ENCODE data around the gene PRR23A. TPM values are rescaled to one million over a fixed set of nuclear protein-coding genes. Genes with fewer than 3 reads are reported as not detected.

The PRR23A gene
- total and polyA plus RNA-seq, 2 of the 8 experiments (the other 6 are each of a cell fraction or from before 2014, with no cell fraction given) = not detected

- Histone ChIP-seq H2AFZ (ENCODE audit: low read length) (no peak overlapping the region), H3K27ac (ENCODE audit: low read depth, low read length) (no peak overlapping the region), H3K23ac (ENCODE audit: insufficient read length) (no peak overlapping the region), H3K36me3 (ENCODE audit: control insufficient read depth in 2 of 4, insufficient read depth in 4 of 4, low read length in 3 of 4) (no peaks in the 10 kb centered on the region), H2BK15ac (ENCODE audit: low read length) (no peak overlapping the region), H3K9me3 (ENCODE audit: insufficient read depth in 2 of 2, low read depth in 1 of 2, low read length in 1 of 2) (no peaks in the 10 kb centered on the region), H4K5ac (ENCODE audit: insufficient read length, low read depth, low read length) (no peak overlapping the region), H2BK20ac (ENCODE audit: low read length) (no peak overlapping the region), H3K4me3 (ENCODE audit: extremely low read depth in 1 of 4, insufficient read depth in 2 of 4, low read depth in 3 of 4, low read length in 4 of 4) (no peak overlapping the region), H3K9ac (replicated peaks in 1 of 4; ENCODE audit: extremely low read depth in 1 of 4, low read depth in 3 of 4, low read length in 3 of 4) (no peak overlapping the region; a peak in 1 of 7 replicates), H4K91ac (replicated peaks; ENCODE audit: insufficient read length, low read length) (no peak overlapping the region), H2BK120ac (replicated peaks; ENCODE audit: low read depth, low read length) (no peak overlapping the region), H2BK5ac (ENCODE audit: low read depth, low read length) (no peak overlapping the region), H3K4me1 (replicated peaks in 1 of 4; ENCODE audit: control insufficient read depth in 3 of 4, insufficient read depth in 4 of 4, low read length in 3 of 4) (no peaks in the 10 kb centered on the region), H4K20me1 (replicated peaks in 1 of 2; ENCODE audit: control insufficient read depth in 1 of 2, insufficient read depth in 2 of 2, low read length in 2 of 2) (no peaks in the 10 kb centered on the region), H3K4me2 (ENCODE audit: insufficient read depth in 1 of 2, low read depth in 2 of 2, low read length in 2 of 2) (no peak overlapping the region), H3K27me3 (replicated peaks in 1 of 4; ENCODE audit: control insufficient read depth in 3 of 4, extremely low read depth in 1 of 4, insufficient read depth in 3 of 4, low read length in 3 of 4) (no peaks in the 10 kb centered on the region), H3K56ac (replicated peaks; ENCODE audit: insufficient read length, low read depth, low read length) (no peak overlapping the region), H3K79me1 (ENCODE audit: low read depth, low read length) (no peaks in the 10 kb centered on the region), H4K8ac (ENCODE audit: extremely low read depth, insufficient read depth, low read length) (no peak overlapping the region; the same call in 1 of the 2 replicates), H3K23me2 (ENCODE audit: low read depth, low read length) (no peaks in the 10 kb centered on the region), H3K14ac (ENCODE audit: insufficient read length) (no peak overlapping the region), H3K18ac (ENCODE audit: extremely low read depth, low read length) (no peak overlapping the region), H2BK12ac (ENCODE audit: low read depth, low read length) (no peak overlapping the region), H2AK5ac (ENCODE audit: low read depth, low read length) (no peak overlapping the region), H3K79me2 (ENCODE audit: control insufficient read depth in 1 of 2, insufficient read depth in 2 of 2, low read length in 2 of 2) (no peaks in the 10 kb centered on the region), H3K4ac (replicated peaks; ENCODE audit: insufficient read length, low read depth, low read length) (no peak overlapping the region)
- POLR2A ChIA-PET (ENCODE audit: partially characterized antibody) = interaction anchor here (1.1 kb wide), 1 partner anchor 22 kb away, joined by 3 read pairs; no protein-coding TSS in a partner anchor
- FAIRE-seq = no peak
- no peak for DNase-seq (ENCODE audit: low read depth in 1 of 2, low spot score in 2 of 2)
- WGBS, 2 experiments (ENCODE audit: extremely low coverage in 1 of 2, insufficient coverage in 1 of 2, insufficient read length in 1 of 2, insufficient replicate concordance in 2 of 2, low coverage in 1 of 2, low lambda C conversion rate in 2 of 2, missing lambda C conversion rate in 1 of 2) = 82% methylated on average over 5 of the region's 5 CpGs; no CpG with 5 or more reads in 1 of the 2 experiments
- no peak for TF ChIP-seq RXRA (IDR thresholded peaks at IDR 0.05; ENCODE audit: insufficient read depth, low read depth, low read length)
- CTCF ChIA-PET (ENCODE audit: partially characterized antibody) = interaction anchor here (1.0 to 15.1 kb wide), 4 partner anchors 12 to 380 kb away, joined by 3 to 223 read pairs (median 4); no protein-coding TSS in a partner anchor
These were observed 31.6 kb downstream of the PRR23A start for GRCh38 chr3:138974462-138974861.

Data from H1 (cell line).